SU-DHL-6 (cell line): ENCODE measurements around the gene LARGE2.

Experiments used
- EZH2phosphoT487 ChIP-seq: fragments of 200-600 bp; sonication (generic), shearing (Covaris generic); conservative IDR thresholded peaks from 2 replicates; pipeline ENCODE4 v1.6.1; 2018; ENCODE audit warnings: mild to moderate bottlenecking, antibody characterized with exemption, low read length, moderate library complexity, mixed read lengths
- TF ChIP-seq, protein P1 (sequence below): fragments of 200-600 bp; sonication (generic); IDR thresholded peaks from one replicate; pipeline ENCODE4 v1.5.1; 2017; ENCODE audit warnings: antibody characterized with exemption, mild to moderate bottlenecking, low read length, moderate library complexity; ENCODE audit not compliant: insufficient read depth, poor library complexity, severe bottlenecking

DNA sequence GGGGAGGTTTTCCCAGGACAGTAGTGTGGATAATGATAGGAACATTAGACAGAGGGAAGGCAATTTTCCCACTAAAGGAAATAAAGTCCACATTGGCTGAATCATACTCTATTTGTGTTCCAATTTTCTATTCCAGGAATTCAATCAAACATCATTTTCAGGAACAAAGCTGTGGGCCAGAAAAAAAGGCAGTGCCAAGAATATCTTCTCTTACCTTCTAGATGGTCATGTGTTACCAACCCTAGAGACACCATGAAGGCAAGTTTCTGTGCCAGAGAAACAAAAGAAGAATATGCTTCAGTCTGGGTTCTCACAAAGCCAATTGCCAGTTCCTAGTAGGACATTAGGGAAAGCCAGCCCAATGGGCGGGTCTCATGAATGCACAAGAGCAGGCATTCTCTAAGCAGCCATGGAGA is 27.5 kb downstream of the LARGE2 start:
- TF ChIP-seq, protein P1, sequence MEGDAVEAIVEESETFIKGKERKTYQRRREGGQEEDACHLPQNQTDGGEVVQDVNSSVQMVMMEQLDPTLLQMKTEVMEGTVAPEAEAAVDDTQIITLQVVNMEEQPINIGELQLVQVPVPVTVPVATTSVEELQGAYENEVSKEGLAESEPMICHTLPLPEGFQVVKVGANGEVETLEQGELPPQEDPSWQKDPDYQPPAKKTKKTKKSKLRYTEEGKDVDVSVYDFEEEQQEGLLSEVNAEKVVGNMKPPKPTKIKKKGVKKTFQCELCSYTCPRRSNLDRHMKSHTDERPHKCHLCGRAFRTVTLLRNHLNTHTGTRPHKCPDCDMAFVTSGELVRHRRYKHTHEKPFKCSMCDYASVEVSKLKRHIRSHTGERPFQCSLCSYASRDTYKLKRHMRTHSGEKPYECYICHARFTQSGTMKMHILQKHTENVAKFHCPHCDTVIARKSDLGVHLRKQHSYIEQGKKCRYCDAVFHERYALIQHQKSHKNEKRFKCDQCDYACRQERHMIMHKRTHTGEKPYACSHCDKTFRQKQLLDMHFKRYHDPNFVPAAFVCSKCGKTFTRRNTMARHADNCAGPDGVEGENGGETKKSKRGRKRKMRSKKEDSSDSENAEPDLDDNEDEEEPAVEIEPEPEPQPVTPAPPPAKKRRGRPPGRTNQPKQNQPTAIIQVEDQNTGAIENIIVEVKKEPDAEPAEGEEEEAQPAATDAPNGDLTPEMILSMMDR = no peak
- TF ChIP-seq EZH2phosphoT487 = no peak
